Parathyroid adenoma (tissue), 2 donors: Measurements from ENCODE around the gene IFT81.

Experiments
- H2AFZ ChIP-seq: fragments of 300-600 bp; sonication (generic); one replicate; pipeline ENCODE4 v1.7.0; 2017; ENCODE audit warnings: antibody characterized with exemption, mild to moderate bottlenecking
- H3K27ac ChIP-seq: fragments of 300-600 bp; sonication (generic); one replicate; pipeline ENCODE4 v1.7.0; 2017
- H3K27me3 ChIP-seq: fragments of 300-600 bp; sonication (generic); one replicate; pipeline ENCODE4 v1.7.0; 2017; ENCODE audit warnings: low read length; ENCODE audit not compliant: control insufficient read depth, insufficient read depth
- H3K36me3 ChIP-seq: fragments of 300-600 bp; sonication (generic); one replicate; pipeline ENCODE4 v1.7.0; 2017; ENCODE audit warnings: low read length; ENCODE audit not compliant: control insufficient read depth, insufficient read depth
- H3K4me1 ChIP-seq: fragments of 300-600 bp; sonication (generic); one replicate; pipeline ENCODE4 v1.7.0; 2017; ENCODE audit warnings: control low read depth
- H3K4me2 ChIP-seq: fragments of 300-600 bp; sonication (generic); one replicate; pipeline ENCODE4 v1.7.0; 2017; ENCODE audit warnings: low read length
- H3K4me3 ChIP-seq: fragments of 300-600 bp; sonication (generic); one replicate; pipeline ENCODE4 v1.7.0; 2017; ENCODE audit warnings: low read depth, low read length
- H3K79me2 ChIP-seq: fragments of 300-600 bp; sonication (generic); one replicate; pipeline ENCODE4 v1.7.0; 2017; ENCODE audit warnings: control low read depth
- H3K9ac ChIP-seq: fragments of 300-600 bp; sonication (generic); one replicate; pipeline ENCODE4 v1.7.0; 2017; ENCODE audit warnings: mild to moderate bottlenecking
- H3K9me3 ChIP-seq: fragments of 300-600 bp; sonication (generic); one replicate; pipeline ENCODE4 v1.7.0; 2017; ENCODE audit warnings: low read length; ENCODE audit not compliant: control insufficient read depth
- TF ChIP-seq, protein P1 (sequence below): fragments of 300-600 bp; sonication (generic); IDR thresholded peaks from one replicate; pipeline ENCODE4 v1.7.0; 2017; ENCODE audit warnings: antibody characterized with exemption, mild to moderate bottlenecking
- donor health status: primary hyperparathyroidism.

The IFT81 gene

DNA sequence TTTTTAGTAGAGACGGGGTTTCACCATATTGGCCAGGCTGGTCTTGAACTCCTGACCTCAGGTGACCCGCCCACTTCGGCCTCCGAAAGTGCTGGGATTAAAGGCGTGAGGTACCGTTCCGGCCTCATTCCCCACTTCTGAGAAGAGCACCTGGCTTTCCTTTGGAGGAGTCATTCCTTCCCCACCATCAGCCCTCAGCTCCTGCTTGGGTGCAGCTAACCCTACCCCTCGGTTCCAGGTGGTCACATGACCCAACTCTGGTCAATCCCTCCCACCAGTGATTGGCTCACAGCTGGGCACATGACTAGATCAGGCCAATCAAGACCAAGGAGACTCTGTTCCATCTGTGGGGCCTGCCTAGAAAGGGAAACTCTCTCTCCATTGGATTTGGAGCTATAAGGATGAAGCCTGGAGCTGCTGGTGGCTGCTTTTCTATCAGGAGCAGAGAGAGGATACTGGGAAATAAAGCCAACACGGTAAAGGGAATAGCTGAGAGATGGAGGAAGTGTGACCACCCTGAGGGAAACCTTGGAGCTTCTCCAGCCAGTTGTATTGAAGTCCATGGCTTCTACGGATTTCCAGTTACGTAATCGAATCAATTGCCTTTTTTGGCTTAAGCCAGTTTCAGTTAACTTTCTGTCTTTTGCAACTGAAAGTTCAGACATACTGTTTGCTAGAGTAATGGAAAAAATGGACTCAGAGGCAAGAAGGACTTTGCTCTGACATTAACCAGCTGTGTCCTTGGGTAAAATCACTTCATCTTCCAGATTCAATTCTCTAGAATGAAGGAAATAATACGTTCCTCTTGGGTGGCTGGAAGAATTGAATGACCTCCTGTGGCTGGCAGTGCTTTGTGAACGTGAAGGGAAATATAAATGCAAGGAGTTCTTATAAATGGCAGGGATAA lies 19.7 kb upstream of the IFT81 start:
- TF ChIP-seq, protein P1, sequence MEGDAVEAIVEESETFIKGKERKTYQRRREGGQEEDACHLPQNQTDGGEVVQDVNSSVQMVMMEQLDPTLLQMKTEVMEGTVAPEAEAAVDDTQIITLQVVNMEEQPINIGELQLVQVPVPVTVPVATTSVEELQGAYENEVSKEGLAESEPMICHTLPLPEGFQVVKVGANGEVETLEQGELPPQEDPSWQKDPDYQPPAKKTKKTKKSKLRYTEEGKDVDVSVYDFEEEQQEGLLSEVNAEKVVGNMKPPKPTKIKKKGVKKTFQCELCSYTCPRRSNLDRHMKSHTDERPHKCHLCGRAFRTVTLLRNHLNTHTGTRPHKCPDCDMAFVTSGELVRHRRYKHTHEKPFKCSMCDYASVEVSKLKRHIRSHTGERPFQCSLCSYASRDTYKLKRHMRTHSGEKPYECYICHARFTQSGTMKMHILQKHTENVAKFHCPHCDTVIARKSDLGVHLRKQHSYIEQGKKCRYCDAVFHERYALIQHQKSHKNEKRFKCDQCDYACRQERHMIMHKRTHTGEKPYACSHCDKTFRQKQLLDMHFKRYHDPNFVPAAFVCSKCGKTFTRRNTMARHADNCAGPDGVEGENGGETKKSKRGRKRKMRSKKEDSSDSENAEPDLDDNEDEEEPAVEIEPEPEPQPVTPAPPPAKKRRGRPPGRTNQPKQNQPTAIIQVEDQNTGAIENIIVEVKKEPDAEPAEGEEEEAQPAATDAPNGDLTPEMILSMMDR: no peak
- no peak overlapping the region for H3K9ac ChIP-seq

DNA sequence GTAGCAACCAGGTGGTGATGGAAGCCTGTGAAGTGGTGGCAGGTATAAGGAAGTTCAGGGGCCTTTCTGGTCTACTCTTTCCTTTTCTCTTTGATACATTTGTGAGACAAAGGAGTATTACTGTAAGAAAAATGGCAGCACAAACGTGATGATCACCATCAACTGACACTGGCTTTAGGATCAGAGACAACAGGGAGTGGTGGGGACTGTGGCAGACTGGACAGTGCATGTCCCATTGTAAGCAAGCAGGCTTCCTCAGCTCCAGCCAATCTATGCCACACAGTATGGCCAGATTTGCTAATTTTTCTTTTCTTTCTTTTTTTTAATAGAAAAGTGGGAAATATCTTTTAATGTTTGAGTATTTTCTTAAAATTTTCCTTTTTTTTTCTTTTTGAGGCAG lies 19.0 kb upstream of the IFT81 start:
- Histone ChIP-seq H3K27ac (no peak overlapping the region), H3K9ac (no peak overlapping the region), H3K79me2 (no peaks in the 10 kb centered on the region), H3K4me1 (peaks cover 2% of the 10 kb centered on the region), H3K9me3 (no peaks in the 10 kb centered on the region), H3K27me3 (no peaks in the 10 kb centered on the region), H3K4me2 (no peak overlapping the region), H2AFZ (no peak overlapping the region), H3K4me3 (no peak overlapping the region), H3K36me3 (no peaks in the 10 kb centered on the region)
- TF ChIP-seq, protein P1: no peak

More for the DNA sequence above, 19.7 kb upstream of the IFT81 start:
- H3K4me1 ChIP-seq: peaks cover 2% of the 10 kb centered on the region
- no peak overlapping the region for H3K4me3 ChIP-seq
- H3K9me3 ChIP-seq: no peaks in the 10 kb centered on the region
- no peak overlapping the region for H3K27ac ChIP-seq
- H3K36me3 ChIP-seq: no peaks in the 10 kb centered on the region
- no peak overlapping the region for H3K4me2 ChIP-seq
- H3K79me2 ChIP-seq: no peaks in the 10 kb centered on the region
- H2AFZ ChIP-seq: no peak overlapping the region
- no peaks in the 10 kb centered on the region for H3K27me3 ChIP-seq

DNA sequence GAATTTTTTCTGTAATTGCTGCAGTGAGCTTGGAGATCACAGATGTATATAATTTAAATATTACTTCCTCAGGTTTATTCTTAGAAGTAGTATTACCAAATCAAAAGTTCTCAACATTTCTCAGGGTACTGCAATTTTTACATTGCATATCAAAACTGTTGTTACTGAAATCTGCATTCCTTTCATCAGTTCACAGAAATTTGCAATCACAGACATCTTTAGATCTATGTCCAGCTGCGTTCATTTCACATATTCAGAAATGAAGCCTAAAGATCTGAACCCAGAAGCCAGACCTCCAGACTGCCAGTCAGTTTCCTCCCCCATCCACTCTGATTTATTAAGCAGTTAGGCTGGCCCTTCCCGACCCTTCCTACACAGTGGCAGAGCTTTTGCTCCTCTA lies 18.2 kb upstream of the IFT81 start:
- H3K79me2 ChIP-seq: no peaks in the 10 kb centered on the region
- TF ChIP-seq, protein P1: no peak
- H3K27ac ChIP-seq: no peak overlapping the region
- no peaks in the 10 kb centered on the region for H3K9me3 ChIP-seq
- no peaks in the 10 kb centered on the region for H3K36me3 ChIP-seq
- H2AFZ ChIP-seq: no peak overlapping the region
- H3K4me1 ChIP-seq: peaks cover 2% of the 10 kb centered on the region
- no peak overlapping the region for H3K4me3 ChIP-seq
- H3K9ac ChIP-seq: no peak overlapping the region
- no peaks in the 10 kb centered on the region for H3K27me3 ChIP-seq
- no peak overlapping the region for H3K4me2 ChIP-seq

DNA sequence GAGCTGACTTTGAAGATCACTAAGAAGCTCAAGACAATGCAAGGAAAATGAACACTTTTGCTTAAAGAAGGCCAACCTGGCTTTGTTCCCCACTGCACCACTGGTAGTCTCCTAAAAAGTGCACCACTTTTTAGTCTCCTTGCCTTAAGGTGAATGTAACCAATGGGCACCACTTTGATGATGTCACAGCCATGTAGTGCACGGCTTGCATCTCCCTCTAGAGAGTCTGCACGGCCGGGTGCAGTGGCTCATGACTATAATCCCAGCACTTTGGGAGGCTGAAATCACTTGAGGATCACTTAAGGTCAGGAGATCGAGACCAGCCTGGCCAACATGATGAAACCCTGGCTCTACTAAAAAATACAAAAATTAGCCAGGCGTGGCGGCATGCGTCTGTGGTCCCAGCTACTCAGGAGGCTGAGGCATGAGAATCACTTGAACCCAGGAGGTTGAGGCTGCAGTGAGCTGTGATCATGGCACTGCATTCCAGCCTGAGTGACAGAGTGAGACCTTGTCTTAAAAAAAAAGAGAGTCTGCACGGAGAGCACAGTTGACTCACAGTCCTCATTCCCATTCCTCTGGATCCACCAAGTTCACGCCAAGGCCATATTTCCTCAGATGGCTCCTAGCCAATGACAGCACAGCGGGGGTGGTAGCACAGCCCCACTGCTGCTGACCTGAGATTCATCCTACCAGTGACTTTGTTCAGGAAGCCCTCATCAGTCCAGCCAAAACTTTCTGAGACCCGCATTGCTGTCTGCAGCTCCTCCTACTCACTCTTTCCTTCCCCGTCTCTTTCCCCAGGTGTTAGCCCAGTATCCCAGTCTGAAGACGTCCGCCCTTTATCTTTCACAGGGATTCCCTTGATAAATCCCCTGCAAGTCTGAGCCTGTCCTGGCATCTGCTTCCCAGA lies 16.5 kb upstream of the IFT81 start:
- Histone ChIP-seq H3K4me2 (no peak overlapping the region), H3K79me2 (no peaks in the 10 kb centered on the region), H3K9me3 (no peaks in the 10 kb centered on the region), H3K9ac (no peak overlapping the region), H3K27me3 (no peaks in the 10 kb centered on the region), H3K4me3 (no peak overlapping the region), H3K27ac (no peak overlapping the region), H3K4me1 (peaks cover 2% of the 10 kb centered on the region), H3K36me3 (no peaks in the 10 kb centered on the region), H2AFZ (no peak overlapping the region)
- TF ChIP-seq, protein P1: no peak
